B cell (primary cell): Measurements from ENCODE around the gene MAD1L1. TPM values are rescaled to one million over a fixed set of nuclear protein-coding genes. Genes with fewer than 3 reads are reported as not detected.

ENCODE experiments used
- ATAC-seq: fragments of 200-7000 bp; cut with Tn5 transposase; one replicate; pipeline ENCODE4 v1.10.0; 2021; ENCODE audit warnings: low read depth, mild to moderate bottlenecking, moderate number of reproducible peaks, moderate library complexity
- CTCF ChIA-PET: fragments of 350-600 bp; sonication (Branson Sonifier 250); formaldehyde crosslinking; loops from one replicate; lab custom pipeline; 2021; ENCODE audit warnings: antibody characterized with exemption, inconsistent platforms; lab: Charles Lee
- POLR2A ChIA-PET: fragments of 350-600 bp; sonication (Branson Sonifier 250); formaldehyde crosslinking; loops from one replicate; lab custom pipeline; 2021; ENCODE audit warnings: antibody characterized with exemption; lab: Charles Lee
- DNase-seq: peaks from one replicate; pipeline ENCODE4 v3.0.0; 2013
- H2AFZ ChIP-seq: 2 replicates; pipeline ENCODE4 v1.6.1; 2012; ENCODE audit warnings: mild to moderate bottlenecking, low read depth, low read length; ENCODE audit not compliant: insufficient read depth, poor library complexity, severe bottlenecking
- H3K27ac ChIP-seq, 2 donors: 1 replicate in 1 of 2; 2 replicates in 1 of 2; pipeline ENCODE4 v1.5.1; 2012 to 2013; ENCODE audit warnings: low read length in 2 of 2, mild to moderate bottlenecking in 2 of 2, moderate library complexity in 1 of 2
- H3K27me3 ChIP-seq, 4 experiments: fragments of 200-600 bp in 1 of 4; sonication (generic) in 1 of 4; replicated peaks in 1 of 4; 1 replicate in 2 of 4; 2 replicates in 2 of 4; pipeline versions ENCODE4 v1.6.1 to v1.7.0; 2013 to 2016; ENCODE audit warnings: low read length in 3 of 4, mild to moderate bottlenecking in 2 of 4, mixed read lengths in 1 of 4, moderate library complexity in 1 of 4; ENCODE audit not compliant: insufficient read depth in 4 of 4, control insufficient read depth in 3 of 4; ENCODE audit errors: control extremely low read depth in 1 of 4
- H3K36me3 ChIP-seq, 2 experiments: replicated peaks in 1 of 2; 1 replicate in 1 of 2; 2 replicates in 1 of 2; pipeline versions ENCODE4 v1.6.1 to v1.7.1; 2013; ENCODE audit warnings: low read length in 1 of 2; ENCODE audit not compliant: insufficient read depth in 2 of 2, control insufficient read depth in 1 of 2; ENCODE audit errors: control extremely low read depth in 1 of 2, extremely low read depth in 1 of 2
- H3K4me1 ChIP-seq, 2 donors: fragments of 200-600 bp in 1 of 2; sonication (generic) in 1 of 2; 1 replicate in 1 of 2; 2 replicates in 1 of 2; pipeline versions ENCODE4 v1.5.1 to v1.6.1; 2013 to 2017; ENCODE audit warnings: low read length in 2 of 2; ENCODE audit not compliant: control insufficient read depth in 2 of 2, insufficient read depth in 2 of 2
- H3K4me2 ChIP-seq: replicated peaks from 2 replicates; pipeline ENCODE3; 2012; ENCODE audit warnings: mild to moderate bottlenecking, low read depth, low read length; ENCODE audit not compliant: poor library complexity, severe bottlenecking
- H3K4me3 ChIP-seq, 5 experiments: fragments of 200-600 bp in 1 of 5; sonication (generic) in 1 of 5; 1 replicate in 3 of 5; 2 replicates in 2 of 5; pipeline versions ENCODE4 v1.5.1 to v1.7.0; 2011 to 2016; ENCODE audit warnings: low read length in 4 of 5, mild to moderate bottlenecking in 4 of 5, low read depth in 2 of 5, control low read depth in 1 of 5, moderate library complexity in 1 of 5; ENCODE audit not compliant: insufficient read depth in 1 of 5; ENCODE audit errors: control extremely low read depth in 1 of 5, extremely low read depth in 1 of 5
- H3K79me2 ChIP-seq: fragments of 200-600 bp; sonication (generic); one replicate; pipeline ENCODE4 v1.6.0; 2016; ENCODE audit warnings: low read length; ENCODE audit not compliant: control insufficient read depth, insufficient read depth
- H3K9ac ChIP-seq: fragments of 200-600 bp; sonication (generic); 2 replicates; pipeline ENCODE4 v1.6.1; 2017; ENCODE audit warnings: mild to moderate bottlenecking, low read length, moderate library complexity
- H3K9me3 ChIP-seq, 3 donors: one replicate each; pipeline versions ENCODE4 v1.6.1 to v1.7.1; 2013; ENCODE audit warnings: low read length in 2 of 3; ENCODE audit not compliant: control insufficient read depth in 2 of 3, insufficient read depth in 1 of 3; ENCODE audit errors: control extremely low read depth in 1 of 3
- H4K20me1 ChIP-seq: 2 replicates; pipeline ENCODE4 v1.6.0; 2012; ENCODE audit warnings: mild to moderate bottlenecking, low read length; ENCODE audit not compliant: insufficient read depth, control insufficient read depth, poor library complexity, severe bottlenecking
- H3K27ac Mint-ChIP-seq: one replicate; pipeline ENCODE4 v1.8.0; 2021; ENCODE audit warnings: mixed read lengths
- H3K27me3 Mint-ChIP-seq: one replicate; pipeline ENCODE4 v1.8.0; 2021; ENCODE audit warnings: mixed read lengths
- H3K4me1 Mint-ChIP-seq: one replicate; pipeline ENCODE4 v1.8.0; 2021; ENCODE audit warnings: mixed read lengths
- H3K4me3 Mint-ChIP-seq: one replicate; pipeline ENCODE4 v1.8.0; 2021; ENCODE audit warnings: mixed read lengths
- H3K9me3 Mint-ChIP-seq: one replicate; pipeline ENCODE4 v1.8.0; 2022; ENCODE audit warnings: mixed read lengths; ENCODE audit not compliant: insufficient read depth
- CTCF ChIP-seq: fragments of 200-600 bp; IDR thresholded peaks from one replicate; pipeline ENCODE4 v1.8.0; 2022; ENCODE audit warnings: antibody characterized with exemption, mild to moderate bottlenecking
- EZH2 ChIP-seq: IDR thresholded peaks from 2 replicates; pipeline ENCODE4 v1.6.1; 2012; ENCODE audit warnings: borderline replicate concordance, low read depth, mild to moderate bottlenecking, moderate library complexity, low read length; ENCODE audit not compliant: insufficient read depth, poor library complexity, severe bottlenecking
- WGBS: methylation state at CpG from one replicate; pipeline ENCODE4 v1.1.5; 2013; ENCODE audit warnings: missing lambda C conversion rate; ENCODE audit not compliant: insufficient coverage; 5-methylcytosine and 5-hydroxymethylcytosine counted together
- intact Hi-C: fragments of 100-400 bp; cut with micrococcal nuclease; formaldehyde crosslinking; loops from one replicate; pipeline ENCODE4 v1.10.0; 2022
- polyA plus RNA-seq: library from polyadenylated mRNA; depleted of rRNA; stranded (reverse); fragments of >200 nt; gene quantifications from 2 replicates; pipeline ENCODE4 v1.2.3, GENCODE V29; 2012
- total RNA-seq, 2 donors: library from RNA; stranded (reverse); fragments of 120-200 nt in 1 of 2; gene quantifications; 1 replicate in 1 of 2; 2 replicates in 1 of 2; pipeline versions ENCODE4 v1.2.3 to v1.2.4, GENCODE V29; 2013 to 2022

Gene MAD1L1
- total and polyA plus RNA-seq, 2 donors (not counting 1 experiment from before 2014, with no cell fraction given), result 86.7 to 110 TPM

GRCh38 chr7:2230882-2231281 is 1.9 kb downstream of the MAD1L1 start:
- no peaks in the 10 kb centered on the region for H3K9me3 ChIP-seq
- peaks cover 0 to 36% of the 10 kb centered on the region in 2 experiments for H3K36me3 ChIP-seq
- Mint-ChIP-seq H3K4me3 (peak overlapping the region; percentile 13), H3K27me3 (no peaks in the 10 kb centered on the region), H3K9me3 (no peaks in the 10 kb centered on the region), H3K27ac (no peak overlapping the region), H3K4me1 (peaks cover 40% of the 10 kb centered on the region)
- no peaks in the 10 kb centered on the region for H4K20me1 ChIP-seq
- no peak overlapping the region for H3K4me2 ChIP-seq
- peaks cover 16 to 25% of the 10 kb centered on the region in 2 donors for H3K4me1 ChIP-seq
- H3K4me3 ChIP-seq, result no peak overlapping the region
- intact Hi-C loops, result loop anchor here (10.0 kb wide), 1 partner anchor 656 kb away; the partner anchor contains the start of gene PSMG3
- ChIA-PET POLR2A (no interaction called here), CTCF (no interaction called here)
- no peaks in the 10 kb centered on the region for H3K27me3 ChIP-seq
- peaks cover 83% of the 10 kb centered on the region for H3K79me2 ChIP-seq
- DNase-seq (no peak), ATAC-seq (no peak)
- TF ChIP-seq CTCF (no peak), EZH2 (no peak)
- no peak overlapping the region for H2AFZ ChIP-seq
- WGBS, result no CpG with 5 or more reads among the region's 9 CpGs
- H3K27ac ChIP-seq, result no peak overlapping the region
- no peak overlapping the region for H3K9ac ChIP-seq

GRCh38 chr7:2230226-2230625 is 2.5 kb downstream of the MAD1L1 start:
- no peak overlapping the region for H3K4me3 ChIP-seq
- H3K27ac Mint-ChIP-seq, result no peak overlapping the region
- H3K27ac ChIP-seq, result no peak overlapping the region
- intact Hi-C loops, result loop anchor here (10.0 kb wide), 1 partner anchor 655 kb away; the partner anchor contains the start of gene PSMG3
- peaks cover 6% of the 10 kb centered on the region for H4K20me1 ChIP-seq
- H3K36me3 ChIP-seq, result peaks cover 0 to 41% of the 10 kb centered on the region in 2 experiments
- TF ChIP-seq EZH2 (no peak), CTCF (no peak)
- 92% methylated on average over 8 of the region's 8 CpGs for WGBS
- H3K9me3 Mint-ChIP-seq, result no peaks in the 10 kb centered on the region
- H3K27me3 ChIP-seq, result no peaks in the 10 kb centered on the region
- peaks cover 39% of the 10 kb centered on the region for H3K4me1 Mint-ChIP-seq
- peak overlapping the region; percentile 23 for H3K4me2 ChIP-seq
- H3K4me1 ChIP-seq, result peaks cover 16 to 25% of the 10 kb centered on the region in 2 donors
- peak overlapping the region; percentile 10 for H3K4me3 Mint-ChIP-seq
- H2AFZ ChIP-seq, result no peak overlapping the region
- DNase-seq (no peak), ATAC-seq (no peak)
- ChIA-PET POLR2A (no interaction called here), CTCF (no interaction called here)
- H3K79me2 ChIP-seq, result peaks cover 88% of the 10 kb centered on the region
- no peaks in the 10 kb centered on the region for H3K27me3 Mint-ChIP-seq
- no peak overlapping the region for H3K9ac ChIP-seq
- peaks cover 0 to 3% (median 0%) of the 10 kb centered on the region in 3 donors for H3K9me3 ChIP-seq
